ENCODE results near the gene PAFAH2.
"Not testable (repeated sequence)": the region's sequence is repeated elsewhere in the genome, so short reads cannot be mapped to it uniquely, and the experiment has no call there.

PAFAH2 gene

DNA sequence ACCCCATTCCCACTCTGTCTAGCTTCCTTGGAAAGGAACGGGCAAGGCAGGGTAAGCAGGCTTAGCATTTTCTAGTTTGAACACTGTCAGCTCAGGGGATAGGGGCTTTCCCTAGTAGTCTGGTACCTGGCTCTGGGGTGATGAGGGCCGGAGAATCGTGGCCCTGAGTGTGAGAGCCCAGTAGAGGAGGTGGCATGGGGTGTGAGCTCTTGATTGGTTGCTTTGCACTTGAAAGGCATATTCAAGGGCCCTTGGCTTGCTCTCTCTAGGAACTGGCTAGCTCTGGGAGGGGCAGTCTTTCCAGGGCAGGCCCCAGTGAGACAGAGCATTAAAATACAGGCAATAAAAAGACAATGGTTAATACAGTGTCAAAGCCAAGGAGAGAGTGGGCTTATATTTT, 13.0 kb upstream of the PAFAH2 start:
- no peak for DNase-seq (ENCODE audit: low read depth)

DNA sequence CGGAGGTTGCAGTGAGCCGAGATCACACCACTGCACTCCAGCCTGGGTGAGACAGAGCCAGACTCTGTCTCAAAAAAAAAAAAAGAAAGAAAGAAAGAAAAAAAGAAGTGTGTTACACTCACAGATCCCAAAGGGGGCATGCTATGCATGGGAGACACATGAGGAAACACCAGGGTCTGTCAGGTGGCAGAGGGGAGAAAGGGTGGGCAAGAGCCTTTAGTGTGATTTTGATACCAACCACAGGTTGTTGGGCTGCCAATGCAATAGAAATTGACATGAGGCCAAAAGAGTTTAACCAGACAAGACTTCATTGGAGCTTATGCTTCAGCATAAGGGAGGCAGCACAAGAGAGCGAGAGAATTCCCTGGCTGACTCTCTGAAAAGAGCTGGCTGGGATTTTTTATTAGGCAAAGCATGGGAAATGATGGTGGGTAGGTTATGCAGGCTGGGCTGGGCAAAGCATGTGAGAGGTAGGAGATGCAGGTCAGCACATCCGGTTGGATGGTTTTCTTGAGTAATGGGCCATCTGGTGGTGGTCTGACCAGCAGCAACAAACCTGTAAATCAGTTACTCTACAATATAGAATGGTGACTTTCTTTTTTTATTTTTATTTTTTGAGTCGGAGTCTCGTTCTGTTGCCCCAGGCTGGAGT, 12.1 kb upstream of the PAFAH2 start:
- DNase-seq (ENCODE audit: low read depth) = no peak

DNA sequence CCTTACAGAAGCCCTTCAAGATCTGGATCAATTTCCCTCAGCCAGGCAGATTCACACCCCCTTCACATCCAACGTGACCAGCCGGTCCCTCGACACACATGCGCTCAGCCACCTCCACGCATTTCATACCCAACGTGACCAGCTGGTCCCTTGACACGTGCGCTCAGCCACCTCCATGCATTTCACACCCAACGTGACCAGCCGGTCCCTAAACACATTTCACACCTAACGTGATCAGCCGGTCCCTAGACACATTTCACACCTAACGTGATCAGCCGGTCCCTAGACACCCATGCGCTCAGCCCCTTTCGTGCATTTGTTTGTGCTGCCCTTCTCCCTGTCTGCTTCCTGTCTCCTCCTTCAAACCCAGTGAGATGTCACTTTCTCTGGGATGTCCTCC, 8.8 kb upstream of the PAFAH2 start:
- no peak for DNase-seq (ENCODE audit: low read depth)

DNA sequence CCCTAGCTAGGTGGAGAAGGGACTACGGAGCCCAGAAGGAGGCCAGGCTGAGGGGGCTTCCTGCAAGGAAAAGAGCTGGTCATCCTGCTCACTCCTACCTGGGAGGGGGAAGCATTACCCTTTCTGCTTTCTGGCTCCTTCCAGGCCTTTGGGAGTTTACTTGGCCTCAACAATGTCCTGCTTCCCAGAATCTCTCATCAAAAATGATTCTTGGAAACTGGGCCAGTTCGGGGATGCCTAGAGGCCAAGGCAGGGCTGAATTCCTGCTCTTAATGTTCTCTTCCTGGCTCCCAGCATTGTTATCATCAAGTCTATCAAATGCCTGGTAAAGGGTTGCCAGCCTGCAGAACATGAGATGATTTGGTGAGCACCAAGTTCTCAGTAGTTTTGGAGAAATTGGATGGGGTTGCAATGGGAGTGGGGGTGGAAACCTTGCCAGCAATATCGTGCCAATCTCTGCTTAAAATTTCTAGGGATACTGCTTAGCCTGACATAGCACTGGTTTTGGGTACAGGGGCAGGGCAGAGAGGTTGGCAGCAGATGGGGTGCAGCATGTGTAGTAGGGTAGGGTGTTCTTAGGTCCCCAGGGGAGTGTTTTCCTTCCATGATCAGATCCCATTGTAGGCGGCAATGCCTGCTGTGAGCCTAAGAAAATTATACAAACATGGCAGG, 7.7 kb upstream of the PAFAH2 start:
- DNase-seq (ENCODE audit: low read depth) = no peak

DNA sequence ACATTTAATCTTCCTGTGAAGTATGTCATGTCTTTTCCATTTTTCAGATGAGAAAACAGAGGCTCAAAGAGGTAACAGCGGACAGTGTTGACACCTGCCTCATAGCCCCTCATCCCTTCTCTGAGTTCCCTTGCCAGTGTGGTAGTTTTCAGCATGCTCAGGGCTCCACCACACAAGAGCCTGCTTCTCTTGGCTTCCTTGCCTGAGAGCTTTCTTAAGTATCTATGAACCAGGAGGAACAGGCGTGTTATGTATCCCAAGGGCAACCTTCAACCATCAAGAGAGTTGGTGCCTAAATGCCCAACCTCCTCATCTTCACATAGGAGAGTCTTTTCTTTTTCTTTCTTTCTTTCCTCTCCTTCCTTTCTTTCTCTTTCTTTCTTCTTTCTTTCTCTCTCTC, 5.9 kb upstream of the PAFAH2 start:
- DNase-seq (ENCODE audit: low read depth) = no peak

DNA sequence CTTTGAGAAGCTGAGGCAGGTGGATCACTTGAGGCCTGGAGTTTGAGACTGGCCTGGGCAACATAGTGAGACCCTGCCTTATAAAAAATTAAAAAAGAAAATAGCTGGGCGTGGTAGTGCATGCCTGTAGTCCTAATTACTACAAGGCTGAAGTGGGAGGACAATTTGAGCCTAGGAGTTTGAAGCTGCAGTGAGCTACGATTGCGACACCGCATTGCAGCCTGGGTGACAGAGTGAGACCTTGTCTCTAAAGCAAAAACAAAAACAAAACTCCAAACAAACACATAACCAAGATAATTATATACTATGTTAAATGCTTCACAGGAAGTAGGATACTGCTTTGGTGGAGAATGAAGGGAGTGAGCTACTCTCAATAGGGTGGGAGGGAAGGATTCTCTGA, 5.4 kb upstream of the PAFAH2 start:
- DNase-seq (ENCODE audit: low read depth) = no peak

DNA sequence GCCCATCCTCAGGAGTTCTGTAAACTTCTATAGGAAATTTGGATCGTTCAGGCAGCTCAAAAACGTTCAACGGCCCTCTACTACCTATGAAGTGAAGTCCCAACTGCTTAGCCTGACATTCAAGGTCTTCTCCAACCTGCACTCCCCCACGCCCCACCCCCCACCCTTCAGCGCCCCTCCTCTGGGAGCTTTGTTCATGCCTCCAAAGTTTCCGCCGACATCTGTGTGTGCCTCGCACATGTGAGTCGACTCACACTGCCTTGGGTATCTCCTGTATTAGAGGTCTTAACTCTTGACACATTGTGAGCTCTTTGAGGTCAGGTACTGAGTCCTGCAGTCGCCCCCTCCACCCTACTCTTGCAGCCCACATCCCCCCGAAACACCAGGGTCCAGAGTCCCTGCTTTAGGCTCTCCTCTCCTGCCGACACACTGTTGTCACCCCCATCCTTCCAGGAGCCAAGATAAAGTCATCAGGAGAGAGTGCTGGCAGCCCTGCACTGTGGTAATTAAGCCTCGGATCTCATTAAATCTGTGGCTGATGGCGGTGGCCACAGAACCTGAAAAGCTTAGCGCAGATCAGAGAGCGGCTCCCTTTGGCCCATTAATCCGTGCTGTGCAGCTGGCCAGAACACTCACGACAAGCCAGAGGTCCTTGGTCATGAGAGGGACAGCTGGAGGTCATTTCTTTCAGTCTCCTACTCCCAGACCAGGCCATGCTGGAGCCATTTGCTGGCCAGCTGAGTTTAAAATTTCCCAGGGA, 1.4 kb upstream of the PAFAH2 start:
- no peak for DNase-seq (ENCODE audit: low read depth)

DNA sequence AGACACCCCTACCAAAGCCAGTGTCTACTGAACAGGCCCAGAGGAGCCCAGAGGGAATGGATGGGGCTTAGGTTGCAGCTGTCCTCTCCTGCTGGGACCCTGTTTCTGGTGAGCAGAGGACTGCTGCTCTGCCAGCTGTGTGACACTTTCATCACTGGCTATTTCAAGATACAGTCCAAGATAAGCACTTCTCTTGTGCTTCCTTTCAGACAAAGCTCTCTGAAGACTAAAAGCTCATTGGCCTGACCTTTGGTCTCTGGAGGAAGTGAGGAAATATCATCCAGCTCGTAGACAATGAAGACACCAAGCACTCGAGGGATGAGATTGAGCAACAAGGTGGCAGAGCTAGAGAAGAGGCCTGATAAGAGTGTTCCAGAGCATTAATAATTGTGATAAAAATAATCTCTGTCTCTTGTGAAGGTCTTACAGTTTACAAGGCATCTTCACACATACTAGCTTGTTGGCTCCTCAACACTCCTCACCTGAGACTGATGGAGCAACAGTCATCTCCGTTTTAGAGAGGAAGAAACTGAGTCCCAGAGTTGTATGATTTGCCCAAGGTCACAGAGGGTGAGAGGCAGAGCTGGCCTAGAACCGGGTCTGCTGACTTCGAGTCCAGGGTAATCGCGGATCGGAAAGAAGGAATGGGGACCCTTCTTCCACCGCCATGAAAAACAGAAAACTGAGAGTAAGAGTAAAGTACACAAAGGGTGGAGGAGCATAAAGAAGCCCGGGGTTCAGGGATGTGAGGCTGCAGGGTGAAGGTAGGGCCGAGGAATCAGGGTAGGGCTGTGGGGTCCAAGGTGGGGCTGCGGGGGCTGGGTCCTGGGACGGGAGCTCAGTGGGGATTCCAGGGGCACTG, 666 bp downstream of the PAFAH2 start:
- no peak for DNase-seq (ENCODE audit: low read depth)

DNA sequence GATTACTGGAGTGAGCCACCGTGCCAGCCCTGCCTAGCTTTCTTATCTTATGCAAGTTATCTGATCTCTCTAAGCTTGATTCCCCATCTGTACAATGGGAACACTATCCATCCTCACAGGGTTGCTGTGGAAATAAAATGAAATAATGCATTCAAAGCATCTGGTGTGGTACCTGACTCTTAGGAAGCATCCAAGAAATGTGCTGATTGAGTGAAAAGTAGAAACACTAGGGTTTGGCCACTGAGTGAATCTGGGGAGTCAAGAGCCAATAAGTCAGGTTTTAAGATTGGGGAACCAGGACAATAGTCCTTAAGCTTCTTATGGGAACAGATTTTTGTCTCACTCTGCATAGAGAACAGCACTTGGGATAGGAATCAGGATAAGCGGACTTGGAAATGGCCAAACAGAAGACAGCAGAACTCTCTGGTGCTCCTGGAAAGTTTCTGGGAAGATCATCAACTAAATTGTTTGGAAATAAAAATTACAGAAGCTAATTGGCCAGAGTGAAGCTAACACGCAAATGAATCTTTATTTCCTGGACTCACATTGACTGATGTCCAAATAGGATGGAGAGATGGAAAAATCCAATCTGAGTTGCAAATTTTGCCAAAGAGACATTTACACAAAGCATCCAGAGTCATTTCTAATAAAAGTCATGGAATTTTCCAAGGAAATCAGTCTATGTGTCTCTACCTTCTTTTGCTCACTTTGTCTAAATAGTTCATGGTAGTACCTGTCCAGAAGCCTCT, 3.3 kb downstream of the PAFAH2 start:
- DNase-seq (ENCODE audit: low read depth) = no peak

DNA sequence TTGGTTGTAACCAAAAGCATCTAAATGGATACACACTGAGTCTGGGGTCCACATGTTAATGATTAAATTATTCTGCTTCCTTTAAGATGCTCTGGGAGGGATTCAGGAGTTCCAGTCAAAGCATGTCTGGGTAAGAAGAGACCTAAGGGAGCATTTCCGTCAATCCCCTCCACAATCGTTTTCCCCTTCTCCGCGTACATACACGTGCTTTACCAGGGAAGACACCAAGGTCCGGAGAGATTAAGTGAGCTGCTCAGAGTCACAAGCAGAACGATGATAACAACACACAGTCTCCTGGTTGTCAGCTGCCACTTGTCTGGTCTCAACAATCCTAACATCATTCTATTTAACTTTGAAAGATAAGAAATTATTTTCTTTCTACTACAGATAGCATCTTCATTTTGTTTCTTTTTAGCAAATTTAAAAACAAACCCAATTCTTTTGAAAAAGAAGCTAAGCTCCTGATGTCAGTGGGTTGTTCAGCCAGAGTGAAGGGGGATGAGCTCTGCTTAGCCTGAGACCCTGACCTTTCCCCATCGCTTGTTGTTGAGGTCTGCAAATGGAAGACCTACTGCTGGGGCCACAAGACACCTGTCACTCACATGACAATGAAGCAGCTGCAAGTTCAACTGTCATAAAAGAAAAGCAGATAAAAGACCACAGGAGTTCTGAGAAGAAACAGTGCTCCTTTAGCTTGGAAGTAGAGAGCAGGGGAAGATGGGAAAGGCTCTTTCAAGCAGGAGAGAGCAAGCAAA, 4.5 kb downstream of the PAFAH2 start:
- DNase-seq (ENCODE audit: low read depth) = no peak

DNA sequence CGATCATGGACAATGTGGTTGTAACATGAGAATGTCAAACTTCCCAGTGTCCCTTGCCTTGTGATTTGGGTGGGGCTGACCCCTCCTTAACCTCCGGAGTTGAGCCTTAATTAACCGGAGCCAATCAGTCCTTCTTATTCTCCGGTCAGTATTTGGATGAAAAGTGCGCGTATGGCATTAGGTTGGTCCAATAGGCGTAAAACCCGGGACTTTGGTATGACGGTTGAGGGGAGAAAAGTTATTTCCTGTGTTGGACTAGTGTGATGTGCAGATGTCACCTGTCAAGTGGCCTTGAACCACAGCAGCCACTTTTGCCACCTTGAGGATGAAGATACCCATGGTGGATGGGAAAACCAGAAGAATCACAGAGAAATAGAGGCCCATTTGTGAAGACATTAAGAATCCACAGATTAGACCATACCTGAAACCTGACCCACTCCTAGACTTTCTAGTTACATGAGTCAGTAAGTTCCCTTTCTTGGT, 5.1 kb downstream of the PAFAH2 start:
- DNase-seq (ENCODE audit: low read depth) = no peak

DNA sequence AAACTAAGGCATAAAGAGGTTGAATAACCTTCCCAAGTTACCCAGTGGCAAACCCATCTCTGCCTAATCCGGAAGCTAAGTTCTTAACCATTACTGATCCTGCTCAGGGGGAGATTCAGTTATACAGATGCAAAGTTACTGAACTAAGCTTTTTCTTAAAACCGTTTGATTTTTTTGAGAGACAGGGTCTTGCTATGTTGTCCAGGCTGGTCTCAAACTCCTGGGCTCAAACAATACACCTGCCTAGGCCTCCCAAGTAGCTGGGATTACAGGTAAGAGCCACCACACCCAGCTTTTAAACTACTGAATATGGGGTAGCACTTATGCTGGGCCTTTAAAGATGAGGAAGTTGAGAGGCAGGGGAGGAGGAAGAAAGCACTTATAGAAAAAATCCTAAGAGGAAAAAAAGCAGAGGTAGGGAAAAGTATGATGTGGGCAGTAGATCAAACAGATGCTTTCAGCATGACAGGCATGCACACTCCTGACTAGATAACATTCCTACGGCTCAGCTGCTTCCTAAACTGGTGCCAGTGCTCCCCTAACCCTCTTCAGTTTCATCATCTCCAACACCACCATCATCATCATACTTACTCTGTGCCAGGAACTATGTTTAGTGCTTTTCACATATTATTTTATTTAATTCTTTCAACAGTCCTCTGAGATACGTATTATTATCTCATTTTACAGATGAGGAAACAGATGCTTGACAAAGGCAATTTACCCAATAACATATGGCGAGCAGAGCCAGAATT, 5.8 kb downstream of the PAFAH2 start:
- DNase-seq (ENCODE audit: low read depth) = no peak

DNA sequence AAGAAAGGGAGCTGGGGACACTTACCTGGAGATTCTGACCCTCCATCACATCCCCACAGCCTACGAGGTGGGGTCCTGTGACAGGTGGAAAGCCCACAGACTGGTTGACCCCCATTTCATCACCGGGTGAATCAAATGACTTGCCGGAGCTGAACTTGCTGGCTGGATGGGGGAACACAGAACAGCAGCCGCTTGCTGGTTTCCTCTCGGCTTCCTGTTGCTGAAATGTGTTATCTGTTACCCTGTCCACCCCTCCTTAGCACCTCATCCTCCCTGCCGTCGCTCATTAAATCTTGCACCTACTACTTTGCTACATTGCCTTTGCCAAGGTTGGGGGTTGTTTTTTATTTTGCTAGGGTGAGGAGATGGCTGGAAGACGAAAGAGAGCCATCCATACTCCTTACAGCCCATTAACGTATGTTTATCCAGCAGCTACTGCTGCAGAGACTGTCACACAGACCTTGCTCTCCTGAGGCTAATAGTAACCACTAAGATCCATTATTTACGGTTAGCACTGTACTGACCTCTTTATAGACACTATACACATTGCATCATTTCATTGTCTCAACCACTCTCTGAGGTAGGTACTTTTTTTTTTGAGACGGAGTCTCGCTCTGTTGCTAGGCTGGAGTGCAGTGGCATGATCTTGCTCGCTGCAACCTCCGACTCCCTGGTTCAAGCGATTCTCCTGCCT, 7.0 kb downstream of the PAFAH2 start:
- DNase-seq (ENCODE audit: low read depth) = no peak

DNA sequence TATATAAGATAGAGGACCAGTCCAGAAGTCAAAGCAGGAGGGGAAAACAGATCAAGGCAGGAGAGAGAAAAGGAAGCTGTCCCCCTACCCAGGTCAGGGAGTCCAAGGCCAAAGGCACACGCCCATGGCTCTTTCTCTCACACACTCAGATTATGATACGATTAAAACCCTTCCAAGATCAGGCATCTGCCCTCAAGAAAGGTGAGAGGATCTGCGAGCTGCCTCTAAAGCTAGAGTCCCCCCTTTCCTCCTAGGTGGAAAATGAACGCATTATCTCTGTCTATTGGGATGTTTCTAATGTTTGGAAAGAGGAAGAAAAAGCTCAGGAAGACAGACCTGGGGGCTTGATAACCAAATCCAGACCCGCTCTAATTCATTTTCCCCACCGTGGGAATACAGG, 7.6 kb downstream of the PAFAH2 start:
- DNase-seq (ENCODE audit: low read depth) = no peak

DNA sequence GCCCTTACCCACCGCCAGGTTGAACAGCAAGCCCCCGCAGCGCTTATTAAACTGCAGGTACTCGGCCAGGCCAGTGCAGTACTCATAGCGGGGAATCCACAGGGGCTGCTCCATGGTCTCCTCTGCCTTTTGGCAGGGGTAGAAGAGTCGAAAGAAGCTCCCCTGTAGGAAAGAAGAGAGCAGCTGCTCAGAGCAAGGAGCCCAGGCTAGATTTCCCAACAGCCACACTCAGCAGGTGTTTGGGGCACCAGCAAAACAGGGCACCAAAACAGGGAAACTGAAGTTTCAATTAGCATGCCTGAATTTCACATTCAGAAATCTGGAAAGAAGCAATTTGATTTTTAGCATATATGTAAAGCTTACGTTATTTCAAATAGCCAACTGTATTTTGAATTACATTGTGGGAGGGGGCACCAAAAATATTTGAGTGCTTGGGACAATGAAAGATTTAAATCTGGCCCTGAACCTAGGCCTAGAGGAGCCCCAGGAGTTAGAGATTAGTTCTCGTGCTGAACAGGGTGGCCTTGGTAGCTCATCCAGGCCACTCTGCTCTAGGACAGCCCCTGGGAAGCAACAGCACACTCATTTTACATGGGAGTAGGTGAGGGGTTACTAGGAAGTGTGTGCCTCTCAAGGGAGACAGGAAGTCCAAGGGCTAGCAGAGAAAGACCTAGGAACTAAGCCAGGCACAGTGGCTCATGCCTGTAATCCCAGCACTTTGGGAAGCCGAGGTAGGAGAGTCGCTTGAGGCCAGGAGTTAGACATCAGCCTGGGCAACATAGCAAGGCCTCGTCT, 8.2 kb downstream of the PAFAH2 start:
- no peak for DNase-seq (ENCODE audit: low read depth)

DNA sequence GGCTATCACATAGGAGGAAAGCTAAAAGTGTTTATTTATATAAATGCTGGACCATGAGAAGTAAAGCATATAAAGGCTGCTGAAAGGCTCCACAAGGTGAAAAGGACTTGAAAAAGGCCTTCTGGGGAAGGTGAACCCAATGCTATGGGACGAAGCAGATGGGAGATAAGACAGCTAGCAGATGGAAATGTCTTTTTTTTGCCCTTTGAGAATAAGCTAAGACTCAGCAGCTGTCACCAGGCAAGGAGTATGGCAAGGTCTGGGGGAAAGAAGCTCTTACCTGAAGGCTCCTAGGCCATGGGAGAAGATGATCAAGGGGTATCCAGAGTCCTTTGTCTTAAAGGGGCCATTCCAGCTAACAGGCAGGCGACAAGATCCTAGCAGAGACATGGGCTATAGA, 9.9 kb downstream of the PAFAH2 start:
- no peak for DNase-seq (ENCODE audit: low read depth)

DNA sequence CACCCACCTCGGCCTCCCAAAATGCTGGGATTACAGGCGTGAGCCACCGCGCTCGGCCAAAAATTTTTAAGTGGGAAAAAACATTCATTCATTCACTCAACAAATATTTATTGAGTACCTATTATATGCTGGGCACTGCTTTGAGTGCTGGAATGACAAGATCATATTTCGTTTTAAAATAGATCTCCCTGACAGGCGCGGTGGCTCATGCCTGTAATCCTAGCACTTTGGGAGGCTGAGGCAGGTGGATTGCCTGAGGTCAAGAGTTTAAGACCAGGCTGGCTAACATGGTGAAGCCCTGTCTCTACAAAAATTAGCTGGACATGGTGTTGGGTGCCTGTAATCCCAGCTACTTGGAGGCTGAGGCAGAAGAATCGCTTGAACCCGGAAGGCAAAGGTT, 11.1 kb downstream of the PAFAH2 start:
- not testable (repeated sequence) for DNase-seq (ENCODE audit: low read depth)

DNA sequence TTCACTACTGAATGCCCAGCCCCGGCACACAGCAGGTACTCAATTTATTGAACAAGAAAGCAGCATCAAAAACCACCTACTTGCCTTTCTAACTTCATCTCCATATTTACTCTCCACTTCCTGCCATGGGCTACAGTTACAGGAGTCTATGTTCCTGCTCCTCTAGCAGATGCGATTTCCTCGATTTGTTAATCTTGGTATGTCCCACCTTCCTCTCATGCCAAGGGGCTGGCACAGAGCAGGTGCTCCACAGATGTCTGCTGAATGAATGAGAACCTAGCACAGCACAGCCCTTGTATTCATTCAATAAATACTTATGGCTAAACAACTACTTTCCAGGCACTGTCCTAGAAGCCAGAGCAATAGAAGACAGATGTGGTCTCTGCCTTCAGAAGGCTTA, 12.2 kb downstream of the PAFAH2 start:
- DNase-seq (ENCODE audit: low read depth) = no peak

DNA sequence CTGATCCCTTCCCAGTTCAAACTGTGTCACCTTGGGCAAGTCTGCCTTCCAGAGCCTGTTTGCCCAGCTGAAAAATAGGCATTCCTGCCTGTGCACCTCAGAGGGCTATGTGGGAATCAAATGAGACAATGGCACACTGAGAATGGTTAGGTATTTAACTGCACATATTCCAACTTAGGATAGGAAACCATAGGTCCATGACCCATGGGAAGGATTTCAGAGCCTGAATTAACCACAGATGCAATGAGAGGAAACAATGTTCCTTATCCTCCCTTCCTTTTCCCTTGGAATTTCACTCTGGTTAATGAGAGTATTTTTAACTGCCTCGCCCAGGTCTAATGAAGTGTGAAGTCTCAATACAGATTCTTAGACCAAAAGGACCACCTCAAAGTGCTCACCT, 12.7 kb downstream of the PAFAH2 start:
- DNase-seq (ENCODE audit: low read depth) = no peak
